ENCODE data around the gene PTAFR.
A peak's percentile ranks its signal among the peaks of the same experiment; 100 is the strongest.

Gene PTAFR

GRCh38 chr1:28175955-28176485 lies 470 bp downstream of the PTAFR start:
- DNase-seq (ENCODE audit: low read depth in 2 of 2): no peak

- no peak for DNase-seq (ENCODE audit: low read depth in 2 of 2)
Measured at GRCh38 chr1:28173980-28174297, 2.6 kb downstream of the PTAFR start.

- no peak for DNase-seq (ENCODE audit: low read depth in 2 of 2)
Measured at GRCh38 chr1:28173151-28173979, 3.1 kb downstream of the PTAFR start.

- peak; percentile 17 to 24 for DNase-seq (ENCODE audit: low read depth in 2 of 2)
Measured at GRCh38 chr1:28172713-28173150, 3.8 kb downstream of the PTAFR start.

- DNase-seq (ENCODE audit: low read depth in 2 of 2): no peak
Measured at GRCh38 chr1:28171246-28171645, 5.2 kb downstream of the PTAFR start.

GRCh38 chr1:28170001-28170596 lies 6.4 kb downstream of the PTAFR start:
- no peak for DNase-seq (ENCODE audit: low read depth in 2 of 2)

- no peak for DNase-seq (ENCODE audit: low read depth in 2 of 2)
Measured at GRCh38 chr1:28163496-28164161, 12.9 kb downstream of the PTAFR start.

GRCh38 chr1:28162151-28162550 lies 14.3 kb downstream of the PTAFR start:
- DNase-seq (ENCODE audit: low read depth in 2 of 2): no peak

- no peak for DNase-seq (ENCODE audit: low read depth in 2 of 2)
Measured at GRCh38 chr1:28161751-28162150, 14.7 kb downstream of the PTAFR start.

GRCh38 chr1:28160782-28161266 lies 15.7 kb downstream of the PTAFR start:
- no peak for DNase-seq (ENCODE audit: low read depth in 2 of 2)

GRCh38 chr1:28159680-28160079 lies 16.8 kb downstream of the PTAFR start:
- DNase-seq (ENCODE audit: low read depth in 2 of 2): no peak

- no peak for DNase-seq (ENCODE audit: low read depth in 2 of 2)
Measured at GRCh38 chr1:28159243-28159642, 17.2 kb downstream of the PTAFR start.

- no peak for DNase-seq (ENCODE audit: low read depth in 2 of 2)
Measured at GRCh38 chr1:28157894-28158293, 18.6 kb downstream of the PTAFR start.

- no peak for DNase-seq (ENCODE audit: low read depth in 2 of 2)
Measured at GRCh38 chr1:28156821-28157220, 19.7 kb downstream of the PTAFR start.

- no peak for DNase-seq (ENCODE audit: low read depth in 2 of 2)
Measured at GRCh38 chr1:28155628-28156027, 20.9 kb downstream of the PTAFR start.

GRCh38 chr1:28154078-28154594 lies 22.4 kb downstream of the PTAFR start:
- no peak for DNase-seq (ENCODE audit: low read depth in 2 of 2)

GRCh38 chr1:28150125-28150780 lies 26.2 kb downstream of the PTAFR start:
- DNase-seq (ENCODE audit: low read depth in 2 of 2): no peak

- DNase-seq (ENCODE audit: low read depth in 2 of 2): no peak
Measured at GRCh38 chr1:28148880-28149195, 27.7 kb downstream of the PTAFR start.

- DNase-seq (ENCODE audit: low read depth in 2 of 2): no peak
Measured at GRCh38 chr1:28147264-28148094, 29.0 kb downstream of the PTAFR start.

GRCh38 chr1:28145728-28146127 lies 30.8 kb downstream of the PTAFR start:
- no peak for DNase-seq (ENCODE audit: low read depth in 2 of 2)

Measured in stimulated activated CD4-positive, alpha-beta T cell treated with anti-CD3 and anti-CD28 coated beads, Interleukin-15, amount 100 ng/mL, for 48 hours (primary cell).